Esophagus squamous epithelium (tissue), 4 donors: Measurements from ENCODE around the gene SHISA2.

Source experiments
- POLR2A ChIP-seq, 4 donors: fragments of 450-650 bp; IDR thresholded peaks; one replicate each; pipeline ENCODE4 v1.6.1; 2017; ENCODE audit warnings: antibody characterized with exemption in 4 of 4, mild to moderate bottlenecking in 4 of 4, moderate library complexity in 3 of 4
- TF ChIP-seq, protein P1 (sequence below), 6 experiments: fragments of 450-650 bp in 4 of 6; fragments of 200-600 bp in 2 of 6; sonication (generic) in 2 of 6; IDR thresholded peaks; one replicate each; pipeline ENCODE4 v1.5.1; 2016 to 2019; ENCODE audit warnings: antibody characterized with exemption in 6 of 6, mild to moderate bottlenecking in 4 of 6, moderate library complexity in 4 of 6

DNA sequence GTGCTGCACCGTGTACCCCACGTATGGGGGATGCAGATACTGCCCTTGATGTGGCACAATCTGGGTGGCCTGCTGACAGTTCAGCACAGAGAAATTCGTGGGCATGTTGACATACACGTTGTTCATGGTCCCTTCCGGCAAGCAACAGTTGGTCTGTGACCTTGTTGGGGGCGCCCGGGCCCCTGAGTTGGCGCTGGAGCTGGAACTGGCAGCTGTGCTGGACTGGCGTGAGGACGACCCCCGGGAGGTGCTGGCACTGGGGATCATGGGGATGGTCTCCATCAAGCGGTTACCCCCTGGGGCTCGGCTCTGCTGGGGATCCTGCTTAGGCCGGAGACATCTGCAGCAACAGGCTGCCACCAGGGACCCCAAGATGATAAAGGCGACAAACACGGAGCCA, 5.2 kb downstream of the SHISA2 start:
- TF ChIP-seq, protein P1, sequence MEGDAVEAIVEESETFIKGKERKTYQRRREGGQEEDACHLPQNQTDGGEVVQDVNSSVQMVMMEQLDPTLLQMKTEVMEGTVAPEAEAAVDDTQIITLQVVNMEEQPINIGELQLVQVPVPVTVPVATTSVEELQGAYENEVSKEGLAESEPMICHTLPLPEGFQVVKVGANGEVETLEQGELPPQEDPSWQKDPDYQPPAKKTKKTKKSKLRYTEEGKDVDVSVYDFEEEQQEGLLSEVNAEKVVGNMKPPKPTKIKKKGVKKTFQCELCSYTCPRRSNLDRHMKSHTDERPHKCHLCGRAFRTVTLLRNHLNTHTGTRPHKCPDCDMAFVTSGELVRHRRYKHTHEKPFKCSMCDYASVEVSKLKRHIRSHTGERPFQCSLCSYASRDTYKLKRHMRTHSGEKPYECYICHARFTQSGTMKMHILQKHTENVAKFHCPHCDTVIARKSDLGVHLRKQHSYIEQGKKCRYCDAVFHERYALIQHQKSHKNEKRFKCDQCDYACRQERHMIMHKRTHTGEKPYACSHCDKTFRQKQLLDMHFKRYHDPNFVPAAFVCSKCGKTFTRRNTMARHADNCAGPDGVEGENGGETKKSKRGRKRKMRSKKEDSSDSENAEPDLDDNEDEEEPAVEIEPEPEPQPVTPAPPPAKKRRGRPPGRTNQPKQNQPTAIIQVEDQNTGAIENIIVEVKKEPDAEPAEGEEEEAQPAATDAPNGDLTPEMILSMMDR (IDR thresholded peaks at IDR 0.05) = no peak
- TF ChIP-seq POLR2A (IDR thresholded peaks at IDR 0.05) = no peak
